ENCODE data around the gene RALA.

DNA sequence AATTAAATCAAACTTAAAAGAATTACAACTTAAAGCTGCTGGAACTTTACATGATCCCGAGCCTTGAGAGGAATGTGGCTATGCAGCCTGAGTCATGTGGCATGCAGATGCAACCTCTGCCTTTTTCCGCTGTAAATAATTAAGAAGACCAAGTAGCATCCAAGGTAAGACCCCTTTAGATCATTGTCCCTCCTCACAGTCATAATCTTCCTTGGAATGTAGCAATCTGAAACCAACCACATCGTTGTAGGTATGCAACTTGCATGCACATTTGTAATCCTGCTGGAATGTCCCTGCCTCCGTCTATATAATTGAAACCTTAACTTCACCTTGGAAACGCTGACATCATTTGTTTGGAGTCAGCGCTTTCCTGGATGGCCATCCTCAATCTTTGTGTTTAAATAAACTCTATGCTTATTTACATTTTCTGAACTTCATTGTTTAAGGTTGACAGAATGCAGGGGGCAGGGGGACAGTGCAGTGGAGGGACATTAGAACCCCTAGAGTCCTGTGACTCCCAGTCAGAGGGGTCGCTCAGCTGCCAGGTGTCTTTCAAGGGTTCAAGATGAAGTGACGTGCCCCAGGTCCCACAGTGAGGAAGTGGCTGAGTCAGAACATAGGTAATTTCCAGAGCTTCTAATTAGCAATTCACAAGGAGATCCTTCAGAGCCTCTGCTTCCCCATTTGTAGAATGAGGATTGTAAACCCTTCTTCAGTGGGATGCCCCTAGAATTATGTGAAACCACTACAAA lies 110.7 kb downstream of the RALA start:
- TF ChIP-seq CTBP1 (IDR thresholded peaks at IDR 0.05; ENCODE audit: borderline replicate concordance) (no peak), FOXM1 (IDR thresholded peaks at IDR 0.05; ENCODE audit: borderline replicate concordance) (no peak), SP1 (IDR thresholded peaks at IDR 0.05) (no peak), LEF1 (IDR thresholded peaks at IDR 0.05; ENCODE audit: borderline replicate concordance) (no peak), TARDBP (IDR thresholded peaks at IDR 0.05) (no peak), SUZ12 (IDR thresholded peaks at IDR 0.05) (no peak), FOXK2 (IDR thresholded peaks at IDR 0.05) (no peak)

Measured in HEK293T (cell line).